Esophagus (tissue), 2 donors: ENCODE results near the gene AIG1. TPM values are rescaled to one million over a fixed set of nuclear protein-coding genes. Genes with fewer than 3 reads are reported as not detected.

Experiments used
- H3K27ac ChIP-seq, 2 donors: one replicate each; pipeline ENCODE4 v1.5.1; 2013; ENCODE audit warnings: low read depth in 2 of 2, mild to moderate bottlenecking in 2 of 2, inconsistent platforms in 1 of 2, low read length in 1 of 2, moderate library complexity in 1 of 2
- H3K27me3 ChIP-seq, 2 donors: one replicate each; pipeline ENCODE4 v1.6.1; 2013; ENCODE audit warnings: low read length in 2 of 2, control low read depth in 1 of 2, mild to moderate bottlenecking in 1 of 2; ENCODE audit not compliant: insufficient read depth in 2 of 2, control insufficient read depth in 1 of 2
- H3K36me3 ChIP-seq, 2 donors: one replicate each; pipeline ENCODE4 v1.6.1; 2013; ENCODE audit warnings: low read length in 1 of 2; ENCODE audit not compliant: control insufficient read depth in 2 of 2, insufficient read depth in 2 of 2
- H3K4me1 ChIP-seq, 2 donors: one replicate each; pipeline ENCODE4 v1.6.1; 2013; ENCODE audit warnings: low read length in 1 of 2; ENCODE audit not compliant: control insufficient read depth in 2 of 2, insufficient read depth in 2 of 2
- H3K4me3 ChIP-seq, 2 donors: one replicate each; pipeline ENCODE4 v1.5.1; 2013; ENCODE audit warnings: low read length in 2 of 2, mild to moderate bottlenecking in 2 of 2, low read depth in 1 of 2, moderate library complexity in 1 of 2
- H3K9me3 ChIP-seq, 2 donors: one replicate each; pipeline ENCODE4 v1.6.1; 2013; ENCODE audit warnings: mild to moderate bottlenecking in 2 of 2, low read depth in 1 of 2, low read length in 1 of 2, moderate library complexity in 1 of 2; ENCODE audit not compliant: control insufficient read depth in 2 of 2, insufficient read depth in 1 of 2
- WGBS, 2 donors: extraction: QIAGEN DNeasy Blood & Tissue Kit; methylation state at CpG; one replicate each; pipeline ENCODE4 v1.1.7; 2013; 5-methylcytosine and 5-hydroxymethylcytosine counted together
- polyA plus RNA-seq, 2 donors: library from polyadenylated mRNA; stranded (reverse); fragments of 200-250 nt; gene quantifications; one replicate each; pipeline ENCODE4 v1.2.3, GENCODE V29; 2013
- donor health status: healthy with polysubstance abuse.
- donor health status: Bipolar disorder and iron deficiency.

Gene AIG1
- polyA plus RNA-seq, 2 donors = 28.5 to 44.6 TPM

DNA sequence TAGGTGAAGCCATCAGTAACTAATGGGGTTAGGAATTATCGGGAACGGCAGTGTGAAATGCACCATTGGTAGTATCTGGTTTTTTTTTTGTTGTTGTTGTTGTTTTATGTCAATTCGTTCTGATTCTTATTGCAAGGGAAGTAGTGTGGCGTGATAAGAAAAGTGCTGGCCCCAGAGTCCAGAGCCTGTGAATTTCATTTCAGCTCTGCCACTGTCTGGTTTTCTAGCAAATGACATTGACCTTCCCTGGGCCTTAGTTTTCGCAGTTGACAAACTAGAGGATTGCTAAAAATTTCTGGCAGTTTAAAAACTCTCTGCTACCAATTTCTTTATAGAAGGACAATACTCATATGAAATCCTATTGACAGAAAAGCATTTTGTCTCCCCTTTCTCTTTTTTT lies 161.6 kb downstream of the AIG1 start:
- Histone ChIP-seq H3K4me1 (peaks cover 0 to 2% of the 10 kb centered on the region in 2 donors), H3K27ac (no peak overlapping the region), H3K9me3 (no peaks in the 10 kb centered on the region), H3K36me3 (no peaks in the 10 kb centered on the region), H3K4me3 (no peak overlapping the region), H3K27me3 (no peaks in the 10 kb centered on the region)
- 76 to 82% methylated on average over 5 of the region's 5 CpGs for WGBS, 2 donors

GRCh38 chr6:143222801-143223231 lies 162.1 kb downstream of the AIG1 start:
- 42 to 61% methylated on average over 2 of the region's 2 CpGs for WGBS, 2 donors
- H3K4me3 ChIP-seq = no peak overlapping the region
- H3K36me3 ChIP-seq = no peaks in the 10 kb centered on the region
- H3K27ac ChIP-seq = peak overlapping the region; percentile 53 to 60
- no peaks in the 10 kb centered on the region for H3K27me3 ChIP-seq
- H3K4me1 ChIP-seq = peaks cover 0 to 2% of the 10 kb centered on the region in 2 donors
- no peaks in the 10 kb centered on the region for H3K9me3 ChIP-seq

DNA sequence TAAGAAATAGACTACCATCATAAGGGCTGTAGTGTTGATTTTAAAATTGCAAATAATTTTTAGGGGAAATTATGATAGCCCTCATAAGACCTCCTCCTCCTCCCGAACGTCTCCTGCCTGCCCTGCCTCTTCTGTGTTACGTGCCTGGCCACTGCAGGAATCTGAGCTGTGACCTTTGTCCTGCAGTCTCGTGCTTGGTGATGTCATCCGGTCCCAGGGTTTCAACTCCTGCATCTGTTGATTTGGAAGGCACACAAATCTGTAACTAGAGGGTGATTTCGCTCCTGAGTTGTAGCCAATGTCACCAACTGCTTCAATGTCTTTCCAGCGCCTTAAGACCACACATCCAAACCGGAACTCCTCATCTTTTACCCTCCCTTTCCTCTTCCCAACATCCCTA lies 163.2 kb downstream of the AIG1 start:
- whole genome bisulfite sequencing, 2 donors = 48 to 75% methylated on average over 8 of the region's 8 CpGs
- Histone ChIP-seq H3K4me3 (no peak overlapping the region), H3K9me3 (no peaks in the 10 kb centered on the region), H3K27ac (peak overlapping the region in 1 of 2 donors; percentile 47), H3K27me3 (no peaks in the 10 kb centered on the region), H3K36me3 (no peaks in the 10 kb centered on the region), H3K4me1 (peaks cover 0 to 2% of the 10 kb centered on the region in 2 donors)

DNA sequence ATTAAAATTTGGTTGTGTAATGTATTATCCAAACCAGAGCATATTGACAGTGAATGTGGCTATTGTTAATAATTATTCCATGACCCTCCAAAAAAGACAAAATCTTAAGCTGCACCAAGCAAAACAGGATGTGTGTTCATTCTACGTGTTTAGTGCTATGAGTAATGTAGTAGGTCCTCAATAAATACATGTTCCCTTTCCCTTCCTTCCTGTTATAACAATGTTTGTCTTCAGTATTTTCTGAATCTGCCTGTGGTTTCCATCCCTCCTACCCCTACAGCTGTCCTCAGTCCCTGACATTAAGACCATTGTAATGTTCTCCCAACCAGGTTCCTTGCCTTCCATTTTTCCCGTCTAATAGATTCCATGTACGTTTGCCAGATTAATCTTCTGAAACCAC lies 163.8 kb downstream of the AIG1 start:
- Histone ChIP-seq H3K9me3 (no peaks in the 10 kb centered on the region), H3K27ac (peak overlapping the region in 1 of 2 donors; percentile 47), H3K27me3 (no peaks in the 10 kb centered on the region), H3K4me1 (peaks cover 0 to 2% of the 10 kb centered on the region in 2 donors), H3K36me3 (no peaks in the 10 kb centered on the region), H3K4me3 (no peak overlapping the region)
- WGBS, 2 donors = 87% methylated on average over 3 of the region's 3 CpGs

DNA sequence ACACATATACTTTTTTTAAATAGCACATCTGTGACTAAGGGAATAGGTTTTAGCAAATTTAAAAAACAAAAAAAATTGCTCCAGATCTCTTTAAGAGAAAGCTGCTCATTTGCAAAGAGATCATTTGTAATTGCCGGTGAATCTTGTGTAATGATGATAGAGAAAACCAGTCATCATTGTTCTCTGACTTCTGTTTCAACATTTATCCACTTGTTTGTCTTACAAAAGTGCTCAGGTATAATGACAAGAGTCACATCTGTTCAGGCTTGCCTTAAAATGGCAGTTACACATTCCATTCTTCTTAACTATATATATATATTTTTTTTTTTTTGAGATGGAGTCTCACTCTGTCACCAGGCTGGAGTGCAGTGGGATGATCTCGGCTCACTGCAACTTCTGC lies 165.2 kb downstream of the AIG1 start:
- no peaks in the 10 kb centered on the region for H3K36me3 ChIP-seq
- no peak overlapping the region for H3K27ac ChIP-seq
- H3K9me3 ChIP-seq = no peaks in the 10 kb centered on the region
- no peak overlapping the region for H3K4me3 ChIP-seq
- H3K27me3 ChIP-seq = no peaks in the 10 kb centered on the region
- peaks cover 0 to 2% of the 10 kb centered on the region in 2 donors for H3K4me1 ChIP-seq
- 64% methylated on average over 2 of the region's 2 CpGs for WGBS, 2 donors

- 91 to 93% methylated on average over 3 of the region's 3 CpGs for WGBS, 2 donors
- Histone ChIP-seq H3K27me3 (no peaks in the 10 kb centered on the region), H3K36me3 (no peaks in the 10 kb centered on the region), H3K27ac (no peak overlapping the region), H3K4me1 (peaks cover 0 to 2% of the 10 kb centered on the region in 2 donors), H3K4me3 (no peak overlapping the region), H3K9me3 (no peaks in the 10 kb centered on the region)
Observed at GRCh38 chr6:143227675-143228074, 167.0 kb downstream of the AIG1 start.

DNA sequence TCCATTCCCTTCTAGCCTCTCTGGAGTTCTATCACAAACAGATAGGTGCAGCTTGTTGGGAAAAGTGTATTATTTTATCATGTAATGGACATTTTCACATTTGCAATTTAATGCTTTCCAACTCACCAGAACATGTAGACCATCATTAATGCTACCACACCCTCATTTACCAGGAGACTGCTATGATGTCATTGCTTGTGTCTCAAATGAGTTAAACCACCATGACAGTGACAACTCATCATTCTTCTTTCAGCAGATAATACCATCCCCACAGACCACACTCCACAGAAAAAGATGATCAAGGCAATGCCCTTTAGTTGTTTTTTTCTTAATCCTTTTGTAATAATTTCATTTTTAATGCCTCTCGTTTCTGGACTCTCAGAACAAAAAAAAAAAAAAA lies 168.7 kb downstream of the AIG1 start:
- H3K4me1 ChIP-seq = no peaks in the 10 kb centered on the region
- 84 to 88% methylated on average over 1 of the region's 1 CpG for WGBS, 2 donors
- no peaks in the 10 kb centered on the region for H3K9me3 ChIP-seq

GRCh38 chr6:143232849-143233248 lies 172.2 kb downstream of the AIG1 start:
- Histone ChIP-seq H3K4me1 (no peaks in the 10 kb centered on the region), H3K9me3 (no peaks in the 10 kb centered on the region), H3K4me3 (no peak overlapping the region), H3K27me3 (no peaks in the 10 kb centered on the region), H3K27ac (no peak overlapping the region), H3K36me3 (no peaks in the 10 kb centered on the region)
- WGBS, 2 donors = 93 to 95% methylated on average over 4 of the region's 4 CpGs

More for the DNA sequence above, 168.7 kb downstream of the AIG1 start:
- Histone ChIP-seq H3K4me3 (no peak overlapping the region), H3K27ac (no peak overlapping the region), H3K36me3 (no peaks in the 10 kb centered on the region), H3K27me3 (no peaks in the 10 kb centered on the region)

GRCh38 chr6:143233554-143234285 lies 173.0 kb downstream of the AIG1 start:
- H3K4me1 ChIP-seq = no peaks in the 10 kb centered on the region
- no peaks in the 10 kb centered on the region for H3K9me3 ChIP-seq
- H3K36me3 ChIP-seq = no peaks in the 10 kb centered on the region
- 62 to 66% methylated on average over 8 of the region's 8 CpGs for WGBS, 2 donors
- no peaks in the 10 kb centered on the region for H3K27me3 ChIP-seq
- H3K27ac ChIP-seq = no peak overlapping the region
- H3K4me3 ChIP-seq = no peak overlapping the region

- H3K4me3 ChIP-seq = no peak overlapping the region
- WGBS, 2 donors = 86 to 94% methylated on average over 2 of the region's 2 CpGs
- H3K36me3 ChIP-seq = no peaks in the 10 kb centered on the region
- no peak overlapping the region for H3K27ac ChIP-seq
- H3K4me1 ChIP-seq = no peaks in the 10 kb centered on the region
- H3K27me3 ChIP-seq = no peaks in the 10 kb centered on the region
- no peaks in the 10 kb centered on the region for H3K9me3 ChIP-seq
Observed at GRCh38 chr6:143234734-143235133, 174.0 kb downstream of the AIG1 start.
